Endometrial microvascular endothelial cells (primary cell): Measurements from ENCODE around the gene ATP6V1B1. TPM values are rescaled to one million over a fixed set of nuclear protein-coding genes. Genes with fewer than 3 reads are reported as not detected.

Source experiments
- total RNA-seq: library from RNA; depleted of rRNA; stranded (reverse); fragments of >200 nt; gene quantifications from one replicate; pipeline ENCODE4 v1.2.3, GENCODE V29; 2015; ENCODE audit errors: inconsistent ontology term

ATP6V1B1 gene
- total RNA-seq, 1 donor from 2014 or later: not detected

Other genes starting within 250 kb of the ATP6V1B1 start
- 0.74 TPM for gene ADD2, start 167.7 kb upstream of the ATP6V1B1 start, total RNA-seq
- not detected for gene FIGLA, start 145.3 kb upstream of the ATP6V1B1 start, total RNA-seq
- not detected for gene CLEC4F, start 115.3 kb upstream of the ATP6V1B1 start, total RNA-seq
- gene CD207, start 100.1 kb upstream of the ATP6V1B1 start, total RNA-seq: not detected
- 6.4 TPM for gene VAX2, start 35.3 kb upstream of the ATP6V1B1 start, total RNA-seq
- not detected for gene ANKRD53, start 42.7 kb downstream of the ATP6V1B1 start, total RNA-seq
- gene TEX261, start 59.0 kb downstream of the ATP6V1B1 start, total RNA-seq: 88.5 TPM
- gene NAGK, start 132.7 kb downstream of the ATP6V1B1 start, total RNA-seq: 105 TPM
- 4.7 TPM for gene MCEE, start 194.3 kb downstream of the ATP6V1B1 start, total RNA-seq
- gene MPHOSPH10, start 194.7 kb downstream of the ATP6V1B1 start, total RNA-seq: 10.8 TPM